Keratinocyte (primary cell): ENCODE measurements around the gene SSBP1.

Experiments
- CTCF ChIP-seq, 3 experiments: IDR thresholded peaks in 1 of 3; conservative IDR thresholded peaks in 1 of 3; optimal IDR thresholded peaks in 1 of 3; 2 replicates in 2 of 3; 3 replicates in 1 of 3; pipeline versions ENCODE3 to v1.5.1; 2011; ENCODE audit warnings: low read length in 3 of 3, mild to moderate bottlenecking in 3 of 3, moderate library complexity in 2 of 3, control low read depth in 1 of 3, inconsistent platforms in 1 of 3; ENCODE audit not compliant: insufficient read depth in 2 of 3; ENCODE audit errors: extremely low read depth in 1 of 3
- EZH2 ChIP-seq: IDR thresholded peaks from one replicate; pipeline ENCODE4 v1.6.1; 2012; ENCODE audit warnings: inconsistent platforms, mild to moderate bottlenecking, low read length, moderate library complexity

- TF ChIP-seq CTCF (optimal IDR thresholded peaks at IDR 0.05 in 1 of 3, IDR thresholded peaks at IDR 0.05 in 1 of 3, conservative IDR thresholded peaks at IDR 0.05 in 1 of 3; ENCODE audit: extremely low read depth in 1 of 3, insufficient read depth in 2 of 3, low read length in 3 of 3) (no peak), EZH2 (no peak)
These were observed 6.0 kb downstream of the SSBP1 start for GRCh38 chr7:141744131-141744530.
